Sigmoid colon (tissue), 7 donors: ENCODE data around the gene ADARB1. TPM values are rescaled to one million over a fixed set of nuclear protein-coding genes. Genes with fewer than 3 reads are reported as not detected.

Experiments used
- DNase-seq: peaks from one replicate; pipeline ENCODE4 v3.0.0-alpha.2; 2019
- H3K27ac ChIP-seq, 4 donors: fragments of 200-600 bp; sonication (generic); one replicate each; pipeline ENCODE4 v1.5.1; 2016 to 2019; ENCODE audit warnings: mild to moderate bottlenecking in 1 of 4
- H3K27me3 ChIP-seq, 3 donors: fragments of 200-600 bp; sonication (generic); one replicate each; pipeline ENCODE4 v1.5.1; 2019; ENCODE audit warnings: mild to moderate bottlenecking in 1 of 3
- H3K36me3 ChIP-seq, 4 donors: fragments of 200-600 bp; sonication (generic); one replicate each; pipeline ENCODE4 v1.5.1; 2016 to 2019
- H3K4me1 ChIP-seq, 4 donors: fragments of 200-600 bp; sonication (generic); one replicate each; pipeline ENCODE4 v1.5.1; 2017 to 2019
- H3K4me3 ChIP-seq, 4 donors: fragments of 200-600 bp; sonication (generic); one replicate each; pipeline ENCODE4 v1.5.1; 2017 to 2019; ENCODE audit warnings: mild to moderate bottlenecking in 2 of 4, moderate library complexity in 1 of 4
- H3K9me3 ChIP-seq, 4 donors: fragments of 200-600 bp in 3 of 4; sonication (generic) in 3 of 4; one replicate each; pipeline versions ENCODE4 v1.5.1 to v1.6.1; 2013 to 2019
- EP300 ChIP-seq, 4 donors: sonication (generic); formaldehyde crosslinking; IDR thresholded peaks; one replicate each; pipeline ENCODE4 v1.6.1; 2017; ENCODE audit warnings: antibody characterized with exemption in 4 of 4
- POLR2A ChIP-seq, 2 donors: fragments of 450-650 bp; IDR thresholded peaks; one replicate each; pipeline ENCODE4 v1.6.1; 2016; ENCODE audit warnings: antibody characterized with exemption in 2 of 2, mild to moderate bottlenecking in 2 of 2, moderate library complexity in 2 of 2
- POLR2AphosphoS5 ChIP-seq, 4 donors: sonication (generic); formaldehyde crosslinking; IDR thresholded peaks; one replicate each; pipeline ENCODE4 v1.6.1; 2017; ENCODE audit warnings: antibody characterized with exemption in 4 of 4
- WGBS, 2 donors: extraction: QIAGEN DNeasy Blood & Tissue Kit; methylation state at CpG; one replicate each; pipeline ENCODE4 v1.1.7; 2013; 5-methylcytosine and 5-hydroxymethylcytosine counted together
- intact Hi-C: fragments of 100-400 bp; cut with DNase I; formaldehyde crosslinking; loops from one replicate; pipeline ENCODE4 v1.15.1; 2023
- polyA plus RNA-seq, 3 donors: library from polyadenylated mRNA; stranded (reverse); fragments of 200-250 nt; gene quantifications; one replicate each; pipeline ENCODE4 v1.2.3, GENCODE V29; 2013
- total RNA-seq, 4 donors: library from RNA; depleted of rRNA; stranded (reverse); fragments of >200 nt; gene quantifications; one replicate each; pipeline ENCODE4 v1.1.0, GENCODE V29; 2016
- TF ChIP-seq, protein P1 (sequence below), 4 experiments: fragments of 450-650 bp in 3 of 4; fragments of 200-600 bp in 1 of 4; IDR thresholded peaks; one replicate each; pipeline ENCODE4 v1.5.1; 2016 to 2019; ENCODE audit warnings: antibody characterized with exemption in 4 of 4, mild to moderate bottlenecking in 3 of 4, moderate library complexity in 2 of 4
- donor health status: healthy with polysubstance abuse.
- donor health status: Bipolar disorder and iron deficiency.
- donor health status: healthy.

ADARB1 gene
- total and polyA plus RNA-seq, 7 donors: 0.92 to 102 (median 41.3) TPM

GRCh38 chr21:45262616-45263015, 188.2 kb downstream of the ADARB1 start:
- no peak overlapping the region for H3K4me3 ChIP-seq
- TF ChIP-seq POLR2AphosphoS5 (IDR thresholded peaks at IDR 0.05): no peak
- no peak for TF ChIP-seq EP300 (IDR thresholded peaks at IDR 0.05)
- TF ChIP-seq, protein P1, sequence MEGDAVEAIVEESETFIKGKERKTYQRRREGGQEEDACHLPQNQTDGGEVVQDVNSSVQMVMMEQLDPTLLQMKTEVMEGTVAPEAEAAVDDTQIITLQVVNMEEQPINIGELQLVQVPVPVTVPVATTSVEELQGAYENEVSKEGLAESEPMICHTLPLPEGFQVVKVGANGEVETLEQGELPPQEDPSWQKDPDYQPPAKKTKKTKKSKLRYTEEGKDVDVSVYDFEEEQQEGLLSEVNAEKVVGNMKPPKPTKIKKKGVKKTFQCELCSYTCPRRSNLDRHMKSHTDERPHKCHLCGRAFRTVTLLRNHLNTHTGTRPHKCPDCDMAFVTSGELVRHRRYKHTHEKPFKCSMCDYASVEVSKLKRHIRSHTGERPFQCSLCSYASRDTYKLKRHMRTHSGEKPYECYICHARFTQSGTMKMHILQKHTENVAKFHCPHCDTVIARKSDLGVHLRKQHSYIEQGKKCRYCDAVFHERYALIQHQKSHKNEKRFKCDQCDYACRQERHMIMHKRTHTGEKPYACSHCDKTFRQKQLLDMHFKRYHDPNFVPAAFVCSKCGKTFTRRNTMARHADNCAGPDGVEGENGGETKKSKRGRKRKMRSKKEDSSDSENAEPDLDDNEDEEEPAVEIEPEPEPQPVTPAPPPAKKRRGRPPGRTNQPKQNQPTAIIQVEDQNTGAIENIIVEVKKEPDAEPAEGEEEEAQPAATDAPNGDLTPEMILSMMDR (IDR thresholded peaks at IDR 0.05): no peak
- no peak for TF ChIP-seq POLR2A (IDR thresholded peaks at IDR 0.05)
- peaks cover 0 to 2% (median 0%) of the 10 kb centered on the region in 3 donors for H3K27me3 ChIP-seq
- DNase-seq: no peak
- peaks cover 39 to 48% (median 42%) of the 10 kb centered on the region in 4 donors for H3K36me3 ChIP-seq
- no peaks in the 10 kb centered on the region for H3K9me3 ChIP-seq
- 46 to 85% methylated on average over 11 of the region's 11 CpGs for whole genome bisulfite sequencing, 2 donors
- intact Hi-C loops: no loop called here
- no peak overlapping the region for H3K27ac ChIP-seq
- H3K4me1 ChIP-seq: no peaks in the 10 kb centered on the region

DNA sequence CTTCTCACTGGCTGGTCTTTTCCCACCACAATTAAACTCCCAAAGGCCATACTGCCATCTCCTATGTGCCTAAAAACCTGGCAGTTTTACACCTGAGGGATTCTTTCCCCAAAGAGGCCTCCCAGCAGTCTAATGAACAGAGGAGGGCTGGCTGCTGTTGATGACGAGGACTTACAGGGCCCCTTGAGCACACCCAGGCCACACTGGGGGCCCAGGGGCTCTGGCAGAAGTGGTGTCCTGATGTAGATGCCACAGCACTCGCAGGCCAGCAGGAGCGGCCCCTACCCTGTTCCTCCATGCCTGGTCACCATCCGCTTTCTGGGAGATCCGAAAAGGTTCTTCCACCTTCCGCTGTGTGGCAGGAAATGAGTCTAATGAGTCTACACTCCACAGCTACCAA, 189.2 kb downstream of the ADARB1 start:
- 96% methylated on average over 6 of the region's 6 CpGs for WGBS, 2 donors
- Histone ChIP-seq H3K4me3 (no peak overlapping the region), H3K4me1 (no peaks in the 10 kb centered on the region), H3K27ac (no peak overlapping the region), H3K36me3 (peaks cover 39 to 53% (median 46%) of the 10 kb centered on the region in 4 donors), H3K27me3 (no peaks in the 10 kb centered on the region), H3K9me3 (no peaks in the 10 kb centered on the region)
- DNase-seq: no peak
- intact Hi-C loops: no loop called here
- TF ChIP-seq POLR2A (IDR thresholded peaks at IDR 0.05) (no peak), POLR2AphosphoS5 (IDR thresholded peaks at IDR 0.05) (no peak), EP300 (IDR thresholded peaks at IDR 0.05) (no peak)
- TF ChIP-seq, protein P1 (IDR thresholded peaks at IDR 0.05): no peak

DNA sequence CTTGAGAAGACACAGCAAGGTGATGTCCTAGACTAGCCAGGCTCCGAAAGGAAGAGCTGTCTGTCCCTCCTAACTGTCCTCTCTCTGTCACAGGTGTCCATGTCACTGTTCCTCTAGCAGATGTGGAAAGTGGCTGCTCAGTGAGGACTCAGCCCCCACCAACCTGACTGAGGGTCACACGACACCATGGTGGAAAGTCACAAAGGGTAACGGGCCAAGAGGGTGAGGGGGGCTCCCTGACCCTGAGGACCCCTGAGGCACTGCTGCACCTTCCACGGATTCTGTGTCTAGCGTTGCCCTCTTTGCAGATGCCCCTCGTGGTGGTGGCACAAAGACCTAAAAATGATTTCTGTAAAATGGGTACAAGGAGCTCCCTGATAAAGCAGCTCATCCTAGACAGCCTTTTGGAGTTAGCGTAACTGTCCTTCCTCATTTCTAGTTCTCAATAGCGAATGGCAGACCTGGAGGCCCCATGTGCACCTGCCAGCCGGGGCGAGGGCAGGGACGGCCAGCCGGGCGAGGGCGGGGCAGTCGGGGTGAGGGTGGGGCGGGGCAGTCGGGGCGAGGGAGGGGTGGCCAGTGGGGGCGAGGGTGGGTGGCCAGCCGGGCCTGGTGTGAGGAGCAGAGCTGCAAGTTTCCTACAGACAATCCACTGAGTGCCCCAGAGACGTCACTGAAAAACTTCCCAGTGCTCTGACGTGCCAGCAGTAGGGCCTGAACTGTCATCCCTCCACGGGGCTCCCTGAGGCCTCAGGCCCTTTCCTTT, 189.9 kb downstream of the ADARB1 start:
- H3K36me3 ChIP-seq: peaks cover 39 to 53% (median 46%) of the 10 kb centered on the region in 4 donors
- TF ChIP-seq POLR2AphosphoS5 (IDR thresholded peaks at IDR 0.05) (no peak), POLR2A (IDR thresholded peaks at IDR 0.05) (no peak), EP300 (IDR thresholded peaks at IDR 0.05) (no peak)
- TF ChIP-seq, protein P1 (IDR thresholded peaks at IDR 0.05): no peak
- no peaks in the 10 kb centered on the region for H3K9me3 ChIP-seq
- 52 to 86% methylated on average over 23 of the region's 23 CpGs for WGBS, 2 donors
- no peaks in the 10 kb centered on the region for H3K4me1 ChIP-seq
- H3K4me3 ChIP-seq: no peak overlapping the region
- no peaks in the 10 kb centered on the region for H3K27me3 ChIP-seq
- no peak overlapping the region for H3K27ac ChIP-seq
- intact Hi-C loops: no loop called here
- peak; percentile 37 for DNase-seq

DNA sequence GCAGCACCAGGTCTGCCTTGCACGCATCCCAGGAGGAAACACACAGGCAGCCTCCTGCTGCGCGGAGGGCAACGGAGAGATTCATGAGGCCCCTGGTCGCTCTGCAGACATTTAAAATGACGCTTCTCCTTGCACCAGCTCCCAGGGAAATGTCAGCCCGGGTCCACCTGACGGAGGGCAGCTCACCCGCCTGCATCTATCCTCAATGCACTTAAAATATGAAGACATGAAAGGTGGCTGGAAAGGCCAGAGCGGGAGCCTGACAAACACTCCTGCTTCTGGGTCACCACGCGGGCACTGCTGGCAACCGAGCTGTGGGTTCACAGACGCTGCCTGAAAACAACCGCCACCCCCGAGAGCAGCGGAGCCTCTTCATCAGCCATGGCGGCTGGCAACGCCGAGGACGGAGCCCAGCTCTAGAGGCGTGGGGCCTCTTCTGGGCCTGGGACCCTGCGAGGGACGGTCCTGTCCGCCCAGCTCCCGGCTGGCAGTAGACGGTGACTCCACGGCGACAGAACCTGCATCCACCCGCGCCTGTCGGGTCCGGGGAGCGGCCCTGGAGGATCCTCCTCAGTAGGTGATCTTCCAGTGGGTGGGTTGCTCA, 190.6 kb downstream of the ADARB1 start:
- H3K4me1 ChIP-seq: no peaks in the 10 kb centered on the region
- TF ChIP-seq POLR2A (IDR thresholded peaks at IDR 0.05) (no peak), EP300 (IDR thresholded peaks at IDR 0.05) (no peak), POLR2AphosphoS5 (IDR thresholded peaks at IDR 0.05) (no peak)
- TF ChIP-seq, protein P1 (IDR thresholded peaks at IDR 0.05): no peak
- H3K9me3 ChIP-seq: no peaks in the 10 kb centered on the region
- no peaks in the 10 kb centered on the region for H3K27me3 ChIP-seq
- intact Hi-C loops: no loop called here
- H3K36me3 ChIP-seq: peaks cover 44 to 59% (median 51%) of the 10 kb centered on the region in 4 donors
- no peak overlapping the region for H3K27ac ChIP-seq
- DNase-seq: peak; percentile 57
- WGBS, 2 donors: 94 to 95% methylated on average over 34 of the region's 34 CpGs
- no peak overlapping the region for H3K4me3 ChIP-seq
